Measurements from ENCODE around the gene E2F2. TPM values are rescaled to one million over a fixed set of nuclear protein-coding genes. Genes with fewer than 3 reads are reported as not detected.

Gene E2F2
- total RNA-seq, 1 experiment from 2014 or later = 16.3 TPM

DNA sequence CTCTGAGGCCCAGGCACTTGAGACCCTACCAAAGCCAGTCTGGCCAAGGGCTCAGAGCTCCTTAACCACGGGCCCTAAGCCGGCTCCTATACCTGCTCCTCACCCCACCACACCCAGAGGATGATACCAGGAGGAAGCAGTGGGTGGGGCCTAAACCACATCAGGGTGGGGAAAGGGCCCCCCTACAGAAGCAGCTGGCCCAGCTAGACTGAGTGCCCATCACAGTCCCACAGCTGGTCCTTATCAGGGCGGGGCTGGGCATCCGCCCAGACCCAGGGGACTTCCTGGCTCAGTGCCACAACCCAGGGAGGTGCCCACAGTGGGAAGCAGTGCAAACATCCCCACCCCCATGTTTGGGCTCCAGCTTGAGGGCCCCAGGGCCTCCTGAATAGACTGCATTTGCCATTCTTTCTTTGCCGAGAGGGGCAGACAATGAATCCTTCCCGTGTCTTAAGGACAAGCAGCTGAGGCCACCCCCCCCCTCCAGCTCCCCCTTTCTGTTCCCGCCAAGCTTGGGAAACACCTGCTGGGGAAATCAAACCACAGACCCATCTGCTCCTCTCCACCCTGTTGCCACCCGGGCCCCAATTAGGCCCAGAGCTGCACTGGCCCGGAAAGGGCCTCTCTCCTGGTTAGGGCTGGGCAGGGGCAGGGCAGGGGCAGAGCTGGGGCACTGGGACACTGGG, 6.2 kb downstream of the E2F2 start:
- ChIA-PET POLR2A (no interaction called here), CTCF (interaction anchor here (1.3 kb wide), 1 partner anchor 28 kb away, joined by 4 read pairs; no protein-coding TSS in a partner anchor), RAD21 (ENCODE audit: low non-redundant PET in 1 of 2, low total read pairs in 2 of 2, uncharacterized antibody in 2 of 2, unreplicated experiment in 2 of 2) (interaction anchor here in 1 of 2 experiments (0.6 kb wide), 1 partner anchor 842 kb away, joined by 3 read pairs; no protein-coding TSS in a partner anchor)
- no peak overlapping the region for H3K27ac ChIP-seq (ENCODE audit: low read depth, low read length)
- TF ChIP-seq RAD21 (IDR thresholded peaks at IDR 0.05; ENCODE audit: low read depth) (no peak), EZH2 (IDR thresholded peaks at IDR 0.05) (no peak), EZH2phosphoT487 (IDR thresholded peaks at IDR 0.05; ENCODE audit: borderline replicate concordance) (no peak), YY1 (IDR thresholded peaks at IDR 0.05; ENCODE audit: extremely low read depth, insufficient replicate concordance, low read depth, low read length) (no peak), SP1 (IDR thresholded peaks at IDR 0.05; ENCODE audit: low read depth) (no peak), FOSL1 (IDR thresholded peaks at IDR 0.05; ENCODE audit: low read depth) (no peak), CTCF (IDR thresholded peaks at IDR 0.05 in 2 of 3, conservative IDR thresholded peaks at IDR 0.05 in 1 of 3; ENCODE audit: borderline replicate concordance in 1 of 3, insufficient read depth in 1 of 3, low read depth in 2 of 3, low read length in 2 of 3) (no peak), ZNF274 (IDR thresholded peaks at IDR 0.05; ENCODE audit: low read depth, low read length) (no peak), ZBTB33 (IDR thresholded peaks at IDR 0.05; ENCODE audit: extremely low read depth, insufficient replicate concordance, low read length) (no peak), ATF3 (IDR thresholded peaks at IDR 0.05) (no peak), POLR2A (IDR thresholded peaks at IDR 0.05; ENCODE audit: borderline replicate concordance, extremely low read depth, insufficient read depth, insufficient read length) (no peak), TCF7L2 (IDR thresholded peaks at IDR 0.05; ENCODE audit: borderline replicate concordance, extremely low read depth, insufficient read depth, insufficient read length) (no peak), JUND (IDR thresholded peaks at IDR 0.05) (no peak), POLR2AphosphoS5 (IDR thresholded peaks at IDR 0.05; ENCODE audit: low read depth, low read length) (no peak)
- TF ChIP-seq, protein P1, sequence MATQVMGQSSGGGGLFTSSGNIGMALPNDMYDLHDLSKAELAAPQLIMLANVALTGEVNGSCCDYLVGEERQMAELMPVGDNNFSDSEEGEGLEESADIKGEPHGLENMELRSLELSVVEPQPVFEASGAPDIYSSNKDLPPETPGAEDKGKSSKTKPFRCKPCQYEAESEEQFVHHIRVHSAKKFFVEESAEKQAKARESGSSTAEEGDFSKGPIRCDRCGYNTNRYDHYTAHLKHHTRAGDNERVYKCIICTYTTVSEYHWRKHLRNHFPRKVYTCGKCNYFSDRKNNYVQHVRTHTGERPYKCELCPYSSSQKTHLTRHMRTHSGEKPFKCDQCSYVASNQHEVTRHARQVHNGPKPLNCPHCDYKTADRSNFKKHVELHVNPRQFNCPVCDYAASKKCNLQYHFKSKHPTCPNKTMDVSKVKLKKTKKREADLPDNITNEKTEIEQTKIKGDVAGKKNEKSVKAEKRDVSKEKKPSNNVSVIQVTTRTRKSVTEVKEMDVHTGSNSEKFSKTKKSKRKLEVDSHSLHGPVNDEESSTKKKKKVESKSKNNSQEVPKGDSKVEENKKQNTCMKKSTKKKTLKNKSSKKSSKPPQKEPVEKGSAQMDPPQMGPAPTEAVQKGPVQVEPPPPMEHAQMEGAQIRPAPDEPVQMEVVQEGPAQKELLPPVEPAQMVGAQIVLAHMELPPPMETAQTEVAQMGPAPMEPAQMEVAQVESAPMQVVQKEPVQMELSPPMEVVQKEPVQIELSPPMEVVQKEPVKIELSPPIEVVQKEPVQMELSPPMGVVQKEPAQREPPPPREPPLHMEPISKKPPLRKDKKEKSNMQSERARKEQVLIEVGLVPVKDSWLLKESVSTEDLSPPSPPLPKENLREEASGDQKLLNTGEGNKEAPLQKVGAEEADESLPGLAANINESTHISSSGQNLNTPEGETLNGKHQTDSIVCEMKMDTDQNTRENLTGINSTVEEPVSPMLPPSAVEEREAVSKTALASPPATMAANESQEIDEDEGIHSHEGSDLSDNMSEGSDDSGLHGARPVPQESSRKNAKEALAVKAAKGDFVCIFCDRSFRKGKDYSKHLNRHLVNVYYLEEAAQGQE (IDR thresholded peaks at IDR 0.05; ENCODE audit: low read depth) = no peak
- no peak for ATAC-seq
- no peak overlapping the region for H2AFZ ChIP-seq (ENCODE audit: low read depth, low read length, poor library complexity, severe bottlenecking)
- no peak overlapping the region for H3K9ac ChIP-seq (ENCODE audit: low read length)
- H3K9me3 ChIP-seq (ENCODE audit: control insufficient read depth in 1 of 2, insufficient read depth in 1 of 2, low read depth in 1 of 2, low read length in 2 of 2) = no peaks in the 10 kb centered on the region
- H3K4me3 ChIP-seq (replicated peaks in 1 of 2; ENCODE audit: low read depth in 1 of 2, low read length in 2 of 2) = no peak overlapping the region
- no peaks in the 10 kb centered on the region for H4K20me1 ChIP-seq (ENCODE audit: insufficient read depth)
- intact Hi-C loops (cut with micrococcal nuclease) = no loop called here
- H3K27me3 ChIP-seq (ENCODE audit: insufficient read depth, low read length) = no peaks in the 10 kb centered on the region
- no peak overlapping the region for H3K4me2 ChIP-seq (ENCODE audit: low read length)
- H3K79me2 ChIP-seq (ENCODE audit: insufficient read depth, low read length) = peaks cover 61% of the 10 kb centered on the region
- no TSS peak for BruUV-seq (replicated peaks)
- H3K4me1 ChIP-seq (ENCODE audit: control insufficient read depth in 1 of 2, insufficient read depth in 2 of 2, low read length in 2 of 2) = peaks cover 36 to 48% of the 10 kb centered on the region in 2 experiments
- DNase-seq (ENCODE audit: low read depth, low spot score) = no peak
- H3K9me2 ChIP-seq (ENCODE audit: insufficient read depth) = no peaks in the 10 kb centered on the region
- peaks cover 4 to 26% of the 10 kb centered on the region in 2 experiments; a peak in 3 of 4 replicates for H3K36me3 ChIP-seq (ENCODE audit: control insufficient read depth in 1 of 2, insufficient read depth in 2 of 2, low read length in 2 of 2)

All from HCT116 (cell line).